K562 (cell line): Measurements from ENCODE around the gene CEP95. TPM values are rescaled to one million over a fixed set of nuclear protein-coding genes. Genes with fewer than 3 reads are reported as not detected.

Experiments used
- ASH1L ChIP-seq: fragments of 450-650 bp; IDR thresholded peaks from 2 replicates; pipeline ENCODE4 v1.6.1; 2018; ENCODE audit warnings: borderline replicate concordance, mild to moderate bottlenecking, low read depth; ENCODE audit not compliant: partially characterized antibody
- BHLHE40 ChIP-seq: IDR thresholded peaks from 2 replicates; pipeline ENCODE4 v1.6.1; 2011; ENCODE audit warnings: low read length, improper control_type of control experiment
- BRD4 ChIP-seq: fragments of 200-600 bp; sonication (generic); IDR thresholded peaks from 2 replicates; pipeline ENCODE4 v1.6.1; 2017; ENCODE audit warnings: inconsistent platforms
- CBFA2T2 ChIP-seq: fragments of 450-650 bp; conservative IDR thresholded peaks from 2 replicates; pipeline ENCODE4 v1.6.1; 2017; ENCODE audit warnings: mild to moderate bottlenecking
- FIP1L1 ChIP-seq: fragments of 200-400 bp; formaldehyde crosslinking; IDR thresholded peaks from 2 replicates; pipeline ENCODE4 v1.6.1; 2018; ENCODE audit warnings: mild to moderate bottlenecking, low read depth, low read length; ENCODE audit not compliant: poor library complexity, severe bottlenecking
- FOXK1 ChIP-seq: sonication (generic); formaldehyde crosslinking; IDR thresholded peaks from 2 replicates; pipeline ENCODE4 v1.8.0; 2022; ENCODE audit warnings: missing genetic modification reagents, mild to moderate bottlenecking, borderline replicate concordance
- GATAD2A ChIP-seq: fragments of 450-650 bp; IDR thresholded peaks from 2 replicates; pipeline ENCODE4 v1.6.1; 2017
- NFXL1 ChIP-seq: fragments of 450-650 bp; formaldehyde crosslinking; IDR thresholded peaks from 2 replicates; pipeline ENCODE4 v1.4.0; 2021; ENCODE audit warnings: mild to moderate bottlenecking
- SIN3B ChIP-seq: fragments of 450-650 bp; IDR thresholded peaks from 2 replicates; pipeline ENCODE4 v1.6.1; 2017; ENCODE audit warnings: low read depth, mild to moderate bottlenecking, moderate library complexity
- SMC3 ChIP-seq: conservative IDR thresholded peaks from 2 replicates; pipeline ENCODE4 v1.6.1; 2011; ENCODE audit warnings: low read depth, low read length, improper control_type of control experiment; ENCODE audit not compliant: insufficient read depth
- TSC22D4 ChIP-seq: fragments of 450-650 bp; IDR thresholded peaks from 2 replicates; pipeline ENCODE4 v1.6.1; 2016; ENCODE audit warnings: missing genetic modification characterization, missing biosample characterization, control low read depth
- YY1 ChIP-seq, 3 experiments: IDR thresholded peaks; 2 replicates each; pipeline ENCODE4 v1.6.1; 2011; ENCODE audit warnings: low read length in 2 of 3, mild to moderate bottlenecking in 2 of 3, moderate library complexity in 2 of 3, borderline replicate concordance in 1 of 3, control low read depth in 1 of 3, low read depth in 1 of 3; ENCODE audit not compliant: insufficient read depth in 3 of 3, insufficient replicate concordance in 2 of 3, control insufficient read depth in 1 of 3, insufficient read length in 1 of 3; ENCODE audit errors: extremely low read depth in 1 of 3
- ZBTB17 ChIP-seq: fragments of 450-650 bp; formaldehyde crosslinking; IDR thresholded peaks from 2 replicates; pipeline ENCODE4 v1.4.0; 2020; ENCODE audit warnings: mild to moderate bottlenecking
- ZNF217 ChIP-seq: sonication (generic); formaldehyde crosslinking; IDR thresholded peaks from 2 replicates; pipeline ENCODE4 v1.8.0; 2022; ENCODE audit warnings: mild to moderate bottlenecking, missing genetic modification reagents
- ZNF263 ChIP-seq: sonication (generic); formaldehyde crosslinking; IDR thresholded peaks from 2 replicates; pipeline ENCODE4 v1.8.0; 2022; ENCODE audit warnings: mild to moderate bottlenecking, missing genetic modification reagents, borderline replicate concordance
- ZNF586 ChIP-seq: fragments of 450-650 bp; formaldehyde crosslinking; conservative IDR thresholded peaks from 2 replicates; pipeline ENCODE4 v1.4.0; 2020; ENCODE audit warnings: mild to moderate bottlenecking, moderate library complexity
- polyA plus RNA-seq, 8 experiments: library from polyadenylated mRNA; depleted of rRNA in 4 of 8; stranded (reverse) in 5 of 8; unstranded in 3 of 8; fragments of >200 nt; fragmentation: Nextera tagmentation in 2 of 8; fragmentation: Illumina TruSeq in 1 of 8; extraction: Ambion mirVana in 2 of 8; extraction: Trizol in 1 of 8; gene quantifications; 2 replicates each; pipeline versions ENCODE4 v1.2.1 to v1.2.3, GENCODE V29; 2011 to 2014; ENCODE audit warnings: inconsistent platforms in 1 of 8, missing spikeins in 1 of 8
- total RNA-seq, 7 experiments: library from RNA; depleted of rRNA in 6 of 7; stranded (reverse); fragments of >200 nt in 6 of 7; fragmentation: Illumina TruSeq in 2 of 7; extraction: Trizol in 2 of 7; gene quantifications; 2 replicates each; pipeline versions ENCODE4 v1.2.1 to v1.2.3, GENCODE V29; 2011 to 2021; ENCODE audit warnings: low replicate concordance in 1 of 7
- TF ChIP-seq, protein P1 (sequence below): sonication (generic); formaldehyde crosslinking; IDR thresholded peaks from 2 replicates; pipeline ENCODE4 v1.8.1; 2023; ENCODE audit warnings: mild to moderate bottlenecking, missing genetic modification reagents
- TF ChIP-seq, protein P2 (sequence below): fragments of 250-450 bp; sonication (Bioruptor Pico); IDR thresholded peaks from 2 replicates; pipeline ENCODE4 v1.4.0; 2020; ENCODE audit warnings: mild to moderate bottlenecking, moderate library complexity, borderline replicate concordance
- TF ChIP-seq, protein P3 (sequence below): IDR thresholded peaks from 3 replicates; pipeline ENCODE4 v1.6.1; 2011; ENCODE audit warnings: borderline replicate concordance, mild to moderate bottlenecking, moderate library complexity; ENCODE audit not compliant: insufficient read length; ENCODE audit errors: extremely low read depth

CEP95 gene
- total and polyA plus RNA-seq, 9 of the 15 experiments (the other 6 are each of a cell fraction or from before 2014, with no cell fraction given): 26.7 to 80.7 (median 56.9) TPM

DNA sequence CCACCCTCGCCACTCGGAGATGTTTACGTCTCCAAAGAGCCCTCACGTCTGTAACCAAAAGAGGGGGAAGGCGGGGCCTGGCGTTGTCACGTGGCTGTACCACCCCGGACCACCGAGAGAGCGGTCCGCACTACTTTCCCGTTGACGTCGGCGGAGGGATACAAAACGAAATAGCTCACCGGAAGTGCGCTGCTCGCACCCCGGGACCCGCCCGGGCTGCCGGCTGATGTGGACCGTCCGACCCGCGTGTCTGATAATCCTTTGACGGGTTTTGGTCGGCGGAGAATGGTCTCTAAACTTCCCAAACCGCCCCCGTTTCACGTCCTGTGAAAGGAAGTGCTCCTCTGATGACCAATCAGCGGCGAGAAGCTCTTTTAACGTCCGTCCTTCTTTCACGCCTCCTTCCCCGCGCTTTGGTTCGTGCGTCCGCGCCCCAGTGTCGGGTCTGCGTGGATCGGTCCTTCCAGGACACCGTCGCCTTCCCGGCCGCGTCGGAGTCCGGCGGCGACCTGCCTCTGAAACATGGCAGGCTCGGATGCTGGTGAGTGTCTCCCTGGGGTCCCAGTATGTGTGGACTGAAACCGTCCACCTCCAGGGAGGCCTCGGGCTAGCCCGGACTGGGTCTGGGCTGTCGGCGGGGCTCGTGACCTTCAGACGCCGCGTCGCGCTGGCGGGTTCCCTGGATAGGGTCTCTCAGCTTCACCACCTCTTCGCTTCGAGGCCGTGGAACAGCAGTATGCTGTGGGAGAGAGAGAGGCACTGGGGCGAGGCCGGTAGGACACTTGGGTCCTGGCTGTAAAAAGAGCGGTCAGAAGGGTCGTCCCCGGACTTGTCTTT, at the start of gene CEP95 (continued):
- TF ChIP-seq, protein P1, sequence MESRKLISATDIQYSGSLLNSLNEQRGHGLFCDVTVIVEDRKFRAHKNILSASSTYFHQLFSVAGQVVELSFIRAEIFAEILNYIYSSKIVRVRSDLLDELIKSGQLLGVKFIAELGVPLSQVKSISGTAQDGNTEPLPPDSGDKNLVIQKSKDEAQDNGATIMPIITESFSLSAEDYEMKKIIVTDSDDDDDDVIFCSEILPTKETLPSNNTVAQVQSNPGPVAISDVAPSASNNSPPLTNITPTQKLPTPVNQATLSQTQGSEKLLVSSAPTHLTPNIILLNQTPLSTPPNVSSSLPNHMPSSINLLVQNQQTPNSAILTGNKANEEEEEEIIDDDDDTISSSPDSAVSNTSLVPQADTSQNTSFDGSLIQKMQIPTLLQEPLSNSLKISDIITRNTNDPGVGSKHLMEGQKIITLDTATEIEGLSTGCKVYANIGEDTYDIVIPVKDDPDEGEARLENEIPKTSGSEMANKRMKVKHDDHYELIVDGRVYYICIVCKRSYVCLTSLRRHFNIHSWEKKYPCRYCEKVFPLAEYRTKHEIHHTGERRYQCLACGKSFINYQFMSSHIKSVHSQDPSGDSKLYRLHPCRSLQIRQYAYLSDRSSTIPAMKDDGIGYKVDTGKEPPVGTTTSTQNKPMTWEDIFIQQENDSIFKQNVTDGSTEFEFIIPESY (CRISPR knock-in tag): peak; percentile 36; the same call in 1 of the 2 replicates
- TF ChIP-seq, protein P2, sequence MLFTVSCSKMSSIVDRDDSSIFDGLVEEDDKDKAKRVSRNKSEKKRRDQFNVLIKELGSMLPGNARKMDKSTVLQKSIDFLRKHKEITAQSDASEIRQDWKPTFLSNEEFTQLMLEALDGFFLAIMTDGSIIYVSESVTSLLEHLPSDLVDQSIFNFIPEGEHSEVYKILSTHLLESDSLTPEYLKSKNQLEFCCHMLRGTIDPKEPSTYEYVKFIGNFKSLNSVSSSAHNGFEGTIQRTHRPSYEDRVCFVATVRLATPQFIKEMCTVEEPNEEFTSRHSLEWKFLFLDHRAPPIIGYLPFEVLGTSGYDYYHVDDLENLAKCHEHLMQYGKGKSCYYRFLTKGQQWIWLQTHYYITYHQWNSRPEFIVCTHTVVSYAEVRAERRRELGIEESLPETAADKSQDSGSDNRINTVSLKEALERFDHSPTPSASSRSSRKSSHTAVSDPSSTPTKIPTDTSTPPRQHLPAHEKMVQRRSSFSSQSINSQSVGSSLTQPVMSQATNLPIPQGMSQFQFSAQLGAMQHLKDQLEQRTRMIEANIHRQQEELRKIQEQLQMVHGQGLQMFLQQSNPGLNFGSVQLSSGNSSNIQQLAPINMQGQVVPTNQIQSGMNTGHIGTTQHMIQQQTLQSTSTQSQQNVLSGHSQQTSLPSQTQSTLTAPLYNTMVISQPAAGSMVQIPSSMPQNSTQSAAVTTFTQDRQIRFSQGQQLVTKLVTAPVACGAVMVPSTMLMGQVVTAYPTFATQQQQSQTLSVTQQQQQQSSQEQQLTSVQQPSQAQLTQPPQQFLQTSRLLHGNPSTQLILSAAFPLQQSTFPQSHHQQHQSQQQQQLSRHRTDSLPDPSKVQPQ (CRISPR knock-in tag): peak; percentile 13; the same call in 1 of the 2 replicates
- TF ChIP-seq ASH1L (peak; percentile 75), ZNF586 (CRISPR knock-in tag) (no peak), CBFA2T2 (peak; percentile 65), GATAD2A (peak; percentile 20; the same call in 1 of the 2 replicates), FIP1L1 (no peak), FOXK1 (CRISPR knock-in tag) (no peak), YY1 (IDR thresholded peaks at IDR 0.05; ENCODE audit: borderline replicate concordance in 1 of 3, control insufficient read depth in 1 of 3, extremely low read depth in 1 of 3, insufficient read depth in 3 of 3, insufficient read length in 1 of 3, insufficient replicate concordance in 2 of 3, low read depth in 1 of 3, low read length in 2 of 3) (peak in 2 of 3 experiments; percentile 2 to 14), BHLHE40 (peak; percentile 72; the same call in 1 of the 2 replicates), ZNF217 (no peak), ZNF263 (CRISPR knock-in tag) (peak; percentile 73), ZBTB17 (CRISPR knock-in tag) (no peak), NFXL1 (CRISPR knock-in tag) (no peak), BRD4 (peak; percentile 9; the same call in 1 of the 2 replicates), TSC22D4 (tag) (no peak), SIN3B (peak; percentile 52; the same call in 1 of the 2 replicates), SMC3 (no peak)
- TF ChIP-seq, protein P3, sequence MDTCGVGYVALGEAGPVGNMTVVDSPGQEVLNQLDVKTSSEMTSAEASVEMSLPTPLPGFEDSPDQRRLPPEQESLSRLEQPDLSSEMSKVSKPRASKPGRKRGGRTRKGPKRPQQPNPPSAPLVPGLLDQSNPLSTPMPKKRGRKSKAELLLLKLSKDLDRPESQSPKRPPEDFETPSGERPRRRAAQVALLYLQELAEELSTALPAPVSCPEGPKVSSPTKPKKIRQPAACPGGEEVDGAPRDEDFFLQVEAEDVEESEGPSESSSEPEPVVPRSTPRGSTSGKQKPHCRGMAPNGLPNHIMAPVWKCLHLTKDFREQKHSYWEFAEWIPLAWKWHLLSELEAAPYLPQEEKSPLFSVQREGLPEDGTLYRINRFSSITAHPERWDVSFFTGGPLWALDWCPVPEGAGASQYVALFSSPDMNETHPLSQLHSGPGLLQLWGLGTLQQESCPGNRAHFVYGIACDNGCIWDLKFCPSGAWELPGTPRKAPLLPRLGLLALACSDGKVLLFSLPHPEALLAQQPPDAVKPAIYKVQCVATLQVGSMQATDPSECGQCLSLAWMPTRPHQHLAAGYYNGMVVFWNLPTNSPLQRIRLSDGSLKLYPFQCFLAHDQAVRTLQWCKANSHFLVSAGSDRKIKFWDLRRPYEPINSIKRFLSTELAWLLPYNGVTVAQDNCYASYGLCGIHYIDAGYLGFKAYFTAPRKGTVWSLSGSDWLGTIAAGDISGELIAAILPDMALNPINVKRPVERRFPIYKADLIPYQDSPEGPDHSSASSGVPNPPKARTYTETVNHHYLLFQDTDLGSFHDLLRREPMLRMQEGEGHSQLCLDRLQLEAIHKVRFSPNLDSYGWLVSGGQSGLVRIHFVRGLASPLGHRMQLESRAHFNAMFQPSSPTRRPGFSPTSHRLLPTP: no peak
